ENCODE results near the gene ZNF831.
A peak's percentile ranks its signal among the peaks of the same experiment; 100 is the strongest.

ZNF831 gene

GRCh38 chr20:59193325-59193724 lies 29.7 kb downstream of the ZNF831 start:
- Mint-ChIP-seq H3K4me3 (no peak overlapping the region), H3K9me3 (ENCODE audit: low read depth) (no peaks in the 10 kb centered on the region), H3K4me1 (ENCODE audit: low read depth) (peaks cover 5% of the 10 kb centered on the region), H3K27ac (no peak overlapping the region), H3K27me3 (no peaks in the 10 kb centered on the region), H3K36me3 (peaks cover 3% of the 10 kb centered on the region)

GRCh38 chr20:59194023-59194935 lies 30.7 kb downstream of the ZNF831 start:
- H3K27me3 Mint-ChIP-seq = no peaks in the 10 kb centered on the region
- H3K36me3 Mint-ChIP-seq = peaks cover 9% of the 10 kb centered on the region
- no peaks in the 10 kb centered on the region for H3K9me3 Mint-ChIP-seq (ENCODE audit: low read depth)
- peak overlapping the region; percentile 22 for H3K27ac Mint-ChIP-seq
- no peak overlapping the region for H3K4me3 Mint-ChIP-seq
- H3K4me1 Mint-ChIP-seq (ENCODE audit: low read depth) = peaks cover 3% of the 10 kb centered on the region

GRCh38 chr20:59195316-59195993 lies 31.8 kb downstream of the ZNF831 start:
- Mint-ChIP-seq H3K9me3 (ENCODE audit: low read depth) (peaks cover 8% of the 10 kb centered on the region), H3K27ac (no peak overlapping the region), H3K36me3 (peaks cover 18% of the 10 kb centered on the region), H3K4me1 (ENCODE audit: low read depth) (peaks cover 3% of the 10 kb centered on the region), H3K4me3 (no peak overlapping the region), H3K27me3 (no peaks in the 10 kb centered on the region)

- Mint-ChIP-seq H3K4me1 (ENCODE audit: low read depth) (peaks cover 32% of the 10 kb centered on the region), H3K9me3 (ENCODE audit: low read depth) (peaks cover 12% of the 10 kb centered on the region), H3K27me3 (no peaks in the 10 kb centered on the region), H3K27ac (peak overlapping the region; percentile 28), H3K4me3 (no peak overlapping the region), H3K36me3 (peaks cover 28% of the 10 kb centered on the region)
These were observed 40.7 kb downstream of the ZNF831 start for GRCh38 chr20:59204165-59204894.

GRCh38 chr20:59205044-59205443 lies 41.4 kb downstream of the ZNF831 start:
- Mint-ChIP-seq H3K4me3 (no peak overlapping the region), H3K27me3 (no peaks in the 10 kb centered on the region), H3K9me3 (ENCODE audit: low read depth) (peaks cover 6% of the 10 kb centered on the region), H3K36me3 (peaks cover 21% of the 10 kb centered on the region), H3K4me1 (ENCODE audit: low read depth) (peaks cover 32% of the 10 kb centered on the region), H3K27ac (peak overlapping the region; percentile 17)

GRCh38 chr20:59207235-59207634 lies 43.6 kb downstream of the ZNF831 start:
- H3K9me3 Mint-ChIP-seq (ENCODE audit: low read depth) = no peaks in the 10 kb centered on the region
- H3K27ac Mint-ChIP-seq = no peak overlapping the region
- no peaks in the 10 kb centered on the region for H3K27me3 Mint-ChIP-seq
- peaks cover 13% of the 10 kb centered on the region for H3K36me3 Mint-ChIP-seq
- H3K4me1 Mint-ChIP-seq (ENCODE audit: low read depth) = peaks cover 32% of the 10 kb centered on the region
- H3K4me3 Mint-ChIP-seq = no peak overlapping the region

- no peaks in the 10 kb centered on the region for H3K9me3 Mint-ChIP-seq (ENCODE audit: low read depth)
- peak overlapping the region; percentile 56 for H3K27ac Mint-ChIP-seq
- peaks cover 13% of the 10 kb centered on the region for H3K36me3 Mint-ChIP-seq
- no peaks in the 10 kb centered on the region for H3K27me3 Mint-ChIP-seq
- H3K4me1 Mint-ChIP-seq (ENCODE audit: low read depth) = peaks cover 34% of the 10 kb centered on the region
- peak overlapping the region; percentile 46 for H3K4me3 Mint-ChIP-seq
These were observed 44.2 kb downstream of the ZNF831 start for GRCh38 chr20:59207742-59208357.

- Mint-ChIP-seq H3K27ac (no peak overlapping the region), H3K36me3 (peaks cover 8% of the 10 kb centered on the region)
These were observed 46.6 kb downstream of the ZNF831 start for GRCh38 chr20:59210186-59210585.

GRCh38 chr20:59211208-59211765 lies 47.7 kb downstream of the ZNF831 start:
- Mint-ChIP-seq H3K36me3 (peaks cover 9% of the 10 kb centered on the region), H3K9me3 (ENCODE audit: low read depth) (no peaks in the 10 kb centered on the region), H3K4me3 (no peak overlapping the region), H3K27me3 (no peaks in the 10 kb centered on the region), H3K4me1 (ENCODE audit: low read depth) (peaks cover 12% of the 10 kb centered on the region), H3K27ac (no peak overlapping the region)

More at GRCh38 chr20:59210186-59210585, 46.6 kb downstream of the ZNF831 start:
- Mint-ChIP-seq H3K9me3 (ENCODE audit: low read depth) (no peaks in the 10 kb centered on the region), H3K4me3 (no peak overlapping the region), H3K27me3 (no peaks in the 10 kb centered on the region), H3K4me1 (ENCODE audit: low read depth) (peaks cover 20% of the 10 kb centered on the region)

- Mint-ChIP-seq H3K4me3 (no peak overlapping the region), H3K4me1 (ENCODE audit: low read depth) (peaks cover 2% of the 10 kb centered on the region), H3K27me3 (no peaks in the 10 kb centered on the region), H3K36me3 (peaks cover 4% of the 10 kb centered on the region), H3K27ac (no peak overlapping the region), H3K9me3 (ENCODE audit: low read depth) (no peaks in the 10 kb centered on the region)
These were observed 50.5 kb downstream of the ZNF831 start for GRCh38 chr20:59214073-59214472.

GRCh38 chr20:59214606-59215547 lies 51.3 kb downstream of the ZNF831 start:
- Mint-ChIP-seq H3K27me3 (no peaks in the 10 kb centered on the region), H3K4me1 (ENCODE audit: low read depth) (peaks cover 2% of the 10 kb centered on the region), H3K4me3 (no peak overlapping the region), H3K36me3 (peaks cover 2% of the 10 kb centered on the region), H3K27ac (no peak overlapping the region), H3K9me3 (ENCODE audit: low read depth) (no peaks in the 10 kb centered on the region)

GRCh38 chr20:59217173-59217572 lies 53.6 kb downstream of the ZNF831 start:
- H3K27me3 Mint-ChIP-seq = no peaks in the 10 kb centered on the region
- H3K36me3 Mint-ChIP-seq = peaks cover 2% of the 10 kb centered on the region
- no peaks in the 10 kb centered on the region for H3K9me3 Mint-ChIP-seq (ENCODE audit: low read depth)
- H3K4me3 Mint-ChIP-seq = no peak overlapping the region
- peaks cover 17% of the 10 kb centered on the region for H3K4me1 Mint-ChIP-seq (ENCODE audit: low read depth)
- no peak overlapping the region for H3K27ac Mint-ChIP-seq

GRCh38 chr20:59217794-59218280 lies 54.2 kb downstream of the ZNF831 start:
- no peaks in the 10 kb centered on the region for H3K9me3 Mint-ChIP-seq (ENCODE audit: low read depth)
- no peak overlapping the region for H3K4me3 Mint-ChIP-seq
- peaks cover 2% of the 10 kb centered on the region for H3K36me3 Mint-ChIP-seq
- H3K27me3 Mint-ChIP-seq = no peaks in the 10 kb centered on the region
- peaks cover 18% of the 10 kb centered on the region for H3K4me1 Mint-ChIP-seq (ENCODE audit: low read depth)
- no peak overlapping the region for H3K27ac Mint-ChIP-seq

All from activated naive CD8-positive, alpha-beta T cell (primary cell).